Measurements from ENCODE around the gene UGT1A4.

Gene UGT1A4

GRCh38 chr2:233689501-233689900, 29.0 kb upstream of the UGT1A4 start:
- no peak for TF ChIP-seq GATA2 (IDR thresholded peaks at IDR 0.05; ENCODE audit: low read depth, low read length)
- TF ChIP-seq GATA3 (IDR thresholded peaks at IDR 0.05; ENCODE audit: low read depth, low read length) = no peak

- TF ChIP-seq GATA2 (IDR thresholded peaks at IDR 0.05; ENCODE audit: low read depth, low read length) (no peak), GATA3 (IDR thresholded peaks at IDR 0.05; ENCODE audit: low read depth, low read length) (no peak)
These were observed 28.1 kb upstream of the UGT1A4 start for GRCh38 chr2:233690444-233690843.

GRCh38 chr2:233691443-233692433, 26.8 kb upstream of the UGT1A4 start:
- TF ChIP-seq GATA3 (IDR thresholded peaks at IDR 0.05; ENCODE audit: low read depth, low read length) (no peak), GATA2 (IDR thresholded peaks at IDR 0.05; ENCODE audit: low read depth, low read length) (no peak)

GRCh38 chr2:233692648-233693047, 25.9 kb upstream of the UGT1A4 start, which contains the start of gene UGT1A6:
TSS of gene UGT1A6 (plus strand) at chr2:233692890. CDS start at chr2:233693005, 115 bp downstream.
- no peak for TF ChIP-seq GATA3 (IDR thresholded peaks at IDR 0.05; ENCODE audit: low read depth, low read length)
- no peak for TF ChIP-seq GATA2 (IDR thresholded peaks at IDR 0.05; ENCODE audit: low read depth, low read length)

GRCh38 chr2:233693963-233694362, 24.6 kb upstream of the UGT1A4 start:
- TF ChIP-seq GATA3 (IDR thresholded peaks at IDR 0.05; ENCODE audit: low read depth, low read length) (no peak), GATA2 (IDR thresholded peaks at IDR 0.05; ENCODE audit: low read depth, low read length) (no peak)

- TF ChIP-seq GATA3 (IDR thresholded peaks at IDR 0.05; ENCODE audit: low read depth, low read length) (no peak), GATA2 (IDR thresholded peaks at IDR 0.05; ENCODE audit: low read depth, low read length) (no peak)
These were observed 19.8 kb upstream of the UGT1A4 start for GRCh38 chr2:233698740-233699139.

- TF ChIP-seq GATA2 (IDR thresholded peaks at IDR 0.05; ENCODE audit: low read depth, low read length) = no peak
- no peak for TF ChIP-seq GATA3 (IDR thresholded peaks at IDR 0.05; ENCODE audit: low read depth, low read length)
These were observed 19.0 kb upstream of the UGT1A4 start for GRCh38 chr2:233699424-233700027.

GRCh38 chr2:233700028-233700635, 18.4 kb upstream of the UGT1A4 start:
- TF ChIP-seq GATA2 (IDR thresholded peaks at IDR 0.05; ENCODE audit: low read depth, low read length) (peak; percentile 56), GATA3 (IDR thresholded peaks at IDR 0.05; ENCODE audit: low read depth, low read length) (peak; percentile 61)

- no peak for TF ChIP-seq GATA2 (IDR thresholded peaks at IDR 0.05; ENCODE audit: low read depth, low read length)
- peak; percentile 36; the same call in 1 of the 2 replicates for TF ChIP-seq GATA3 (IDR thresholded peaks at IDR 0.05; ENCODE audit: low read depth, low read length)
These were observed 16.3 kb upstream of the UGT1A4 start for GRCh38 chr2:233702238-233702637.

- TF ChIP-seq GATA2 (IDR thresholded peaks at IDR 0.05; ENCODE audit: low read depth, low read length) = no peak
- no peak for TF ChIP-seq GATA3 (IDR thresholded peaks at IDR 0.05; ENCODE audit: low read depth, low read length)
These were observed 12.5 kb upstream of the UGT1A4 start for GRCh38 chr2:233705911-233706506.

- TF ChIP-seq GATA3 (IDR thresholded peaks at IDR 0.05; ENCODE audit: low read depth, low read length) = no peak
- TF ChIP-seq GATA2 (IDR thresholded peaks at IDR 0.05; ENCODE audit: low read depth, low read length) = no peak
These were observed 11.8 kb upstream of the UGT1A4 start for GRCh38 chr2:233706720-233707119.

GRCh38 chr2:233707940-233708644, 10.4 kb upstream of the UGT1A4 start:
- TF ChIP-seq GATA2 (IDR thresholded peaks at IDR 0.05; ENCODE audit: low read depth, low read length) (no peak), GATA3 (IDR thresholded peaks at IDR 0.05; ENCODE audit: low read depth, low read length) (no peak)

- TF ChIP-seq GATA3 (IDR thresholded peaks at IDR 0.05; ENCODE audit: low read depth, low read length) (no peak), GATA2 (IDR thresholded peaks at IDR 0.05; ENCODE audit: low read depth, low read length) (no peak)
These were observed 9.6 kb upstream of the UGT1A4 start for GRCh38 chr2:233708942-233709341.
